Sciatic nerve (tissue), 2 donors: Measurements from ENCODE around the gene ZNF99. TPM values are rescaled to one million over a fixed set of nuclear protein-coding genes. Genes with fewer than 3 reads are reported as not detected.
"Not testable (repeated sequence)": the region's sequence is repeated elsewhere in the genome, so short reads cannot be mapped to it uniquely, and the experiment has no call there.

ENCODE experiments used
- ATAC-seq: fragments of 200-7000 bp; cut with Tn5 transposase; one replicate; pipeline ENCODE4 v1.9.1; 2020; ENCODE audit warnings: mild to moderate bottlenecking, moderate library complexity
- DNase-seq: peaks from one replicate; pipeline ENCODE4 v3.0.0-alpha.2; 2020; ENCODE audit warnings: low spot score
- intact Hi-C: fragments of 100-400 bp; cut with DNase I; formaldehyde crosslinking; loops from one replicate; pipeline ENCODE4 v1.14.2; 2022
- total RNA-seq: library from RNA; stranded (reverse); fragmentation: NEBNext Ultra II Directional; extraction: Animal tissue kit (Norgen Biotek cat#: 25700); gene quantifications from one replicate; pipeline ENCODE4 v1.2.1, GENCODE V29; 2021
- donor health status: DM: no; HTN: no; CAD: no.
- donor health status: DM: no; HTN: no; CAD: no.

Gene ZNF99
- total RNA-seq = 0.49 TPM

DNA sequence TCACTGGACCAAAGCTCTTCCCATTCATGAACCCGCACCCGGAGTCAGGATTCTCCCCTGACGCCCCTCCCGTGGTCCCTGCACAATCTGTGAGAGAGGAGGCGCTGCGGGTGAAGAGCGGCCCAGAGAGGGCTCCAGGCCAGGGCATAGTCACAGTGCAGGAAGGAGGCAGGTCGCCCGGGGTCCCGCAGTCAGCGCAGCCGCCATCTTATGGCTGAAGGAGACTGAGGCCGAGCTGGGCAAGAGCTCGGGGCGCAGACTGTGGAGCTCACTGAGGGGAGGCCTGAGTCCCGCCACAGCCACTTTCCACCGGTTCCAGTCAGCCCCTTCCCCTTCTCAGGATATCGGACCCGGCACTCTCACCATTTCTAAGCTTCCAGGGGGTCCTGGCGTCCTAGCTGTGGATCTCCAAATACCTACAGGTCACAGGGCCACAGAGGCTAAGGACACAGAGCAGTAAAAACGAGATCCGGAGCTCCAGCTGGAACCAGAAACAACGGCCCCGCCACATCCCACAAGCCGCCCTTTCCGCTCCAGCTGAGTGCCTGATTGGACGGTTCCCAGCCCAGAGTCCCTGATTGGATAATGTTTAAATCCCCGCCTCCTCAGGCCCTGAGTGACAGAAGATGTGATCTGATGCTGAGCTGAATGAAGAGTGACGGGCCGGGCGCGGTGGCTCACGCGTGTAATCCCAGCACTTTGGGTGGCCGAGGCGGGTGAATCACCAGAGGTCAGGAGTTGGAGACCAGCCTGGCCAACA is at the start of gene ZNF99:
TSS of gene ZNF99 (minus strand) at position 501 of the 760 bp plus-strand sequence. CDS start at position 366, 135 bp downstream.
- intact Hi-C loops = no loop called here
- peak; percentile 97 for ATAC-seq
- peak; percentile 75 for DNase-seq

DNA sequence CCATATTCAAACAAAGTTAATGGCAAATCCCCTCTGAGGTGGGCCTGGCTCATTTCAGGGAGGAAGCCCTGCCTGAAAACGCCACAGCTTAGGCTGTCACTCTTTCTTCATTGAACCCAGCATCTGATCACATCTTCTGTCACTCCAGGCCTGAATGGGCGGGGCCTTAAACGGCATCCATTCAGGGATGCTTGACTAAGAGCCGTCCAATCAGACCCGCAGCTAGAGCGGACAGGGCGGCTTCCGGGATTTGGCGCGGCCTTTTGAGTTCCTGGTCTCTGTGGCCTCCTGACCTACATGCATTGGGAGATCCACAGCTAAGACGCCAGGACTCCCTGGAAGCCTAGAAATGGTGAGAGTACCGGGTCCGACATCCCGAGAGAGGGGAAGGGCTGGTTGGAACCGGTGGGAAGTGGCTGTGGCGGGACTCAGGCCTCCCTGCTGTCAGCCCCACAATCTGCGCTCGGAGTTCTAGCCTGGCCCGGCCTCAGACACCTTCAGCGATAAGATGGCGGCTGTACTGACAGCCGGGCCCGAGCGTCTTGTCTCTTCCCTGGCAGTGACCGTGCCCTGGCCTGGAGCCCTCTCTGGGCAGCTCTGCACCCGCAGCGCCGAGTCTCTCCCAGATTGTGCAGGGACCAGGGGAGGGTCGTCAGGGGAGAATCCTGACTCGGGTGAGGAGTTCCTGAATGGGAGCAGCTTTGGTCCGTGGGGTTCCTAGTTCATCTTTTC is 48.2 kb upstream of the ZNF99 start, which contains the start of gene ZNF723:
TSS of gene ZNF723 (plus strand) at position 261 of the 732 bp plus-strand sequence. CDS start at position 350, 89 bp downstream.
- intact Hi-C loops = no loop called here
- DNase-seq = no peak
- ATAC-seq = no peak

DNA sequence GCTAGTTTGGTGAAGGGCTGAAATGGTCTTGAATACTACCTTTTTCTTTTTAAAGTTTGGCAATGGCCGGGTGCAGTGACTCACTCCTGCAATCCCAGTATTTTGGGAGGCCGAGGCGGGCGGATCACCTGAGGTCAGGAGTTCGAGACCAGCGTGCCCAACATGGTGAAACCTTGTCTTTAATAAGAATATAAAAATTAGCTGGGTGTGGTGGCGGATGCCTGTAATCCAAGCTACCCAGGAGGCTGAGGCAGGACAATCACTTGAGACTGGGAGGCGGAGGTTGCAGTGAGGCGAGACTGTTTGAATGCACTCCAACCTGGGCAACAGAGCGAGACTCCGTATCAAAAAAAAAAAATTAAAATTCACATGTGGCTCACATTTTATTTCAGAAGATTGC is 47.3 kb upstream of the ZNF99 start:
- no peak for DNase-seq
- no peak for ATAC-seq
- intact Hi-C loops = no loop called here

DNA sequence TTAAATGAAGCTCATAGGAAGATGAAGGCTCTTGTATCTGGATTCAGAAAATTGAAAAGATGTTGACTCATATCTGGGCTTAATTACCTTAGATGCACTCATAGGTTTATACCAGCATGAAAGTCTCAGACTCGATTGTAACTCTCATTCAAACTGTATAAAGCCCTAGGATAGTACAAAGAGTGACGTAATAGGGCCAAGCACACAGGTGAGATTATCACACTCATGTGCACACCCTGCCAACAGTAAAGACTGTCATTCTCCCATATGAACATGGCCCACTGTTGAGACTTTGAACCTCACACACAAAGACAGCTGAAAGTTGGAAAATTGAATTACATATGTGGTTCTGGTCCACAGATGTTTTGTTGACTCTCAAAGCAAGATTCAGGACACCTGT is 30.2 kb upstream of the ZNF99 start:
- DNase-seq = no peak
- ATAC-seq = no peak

DNA sequence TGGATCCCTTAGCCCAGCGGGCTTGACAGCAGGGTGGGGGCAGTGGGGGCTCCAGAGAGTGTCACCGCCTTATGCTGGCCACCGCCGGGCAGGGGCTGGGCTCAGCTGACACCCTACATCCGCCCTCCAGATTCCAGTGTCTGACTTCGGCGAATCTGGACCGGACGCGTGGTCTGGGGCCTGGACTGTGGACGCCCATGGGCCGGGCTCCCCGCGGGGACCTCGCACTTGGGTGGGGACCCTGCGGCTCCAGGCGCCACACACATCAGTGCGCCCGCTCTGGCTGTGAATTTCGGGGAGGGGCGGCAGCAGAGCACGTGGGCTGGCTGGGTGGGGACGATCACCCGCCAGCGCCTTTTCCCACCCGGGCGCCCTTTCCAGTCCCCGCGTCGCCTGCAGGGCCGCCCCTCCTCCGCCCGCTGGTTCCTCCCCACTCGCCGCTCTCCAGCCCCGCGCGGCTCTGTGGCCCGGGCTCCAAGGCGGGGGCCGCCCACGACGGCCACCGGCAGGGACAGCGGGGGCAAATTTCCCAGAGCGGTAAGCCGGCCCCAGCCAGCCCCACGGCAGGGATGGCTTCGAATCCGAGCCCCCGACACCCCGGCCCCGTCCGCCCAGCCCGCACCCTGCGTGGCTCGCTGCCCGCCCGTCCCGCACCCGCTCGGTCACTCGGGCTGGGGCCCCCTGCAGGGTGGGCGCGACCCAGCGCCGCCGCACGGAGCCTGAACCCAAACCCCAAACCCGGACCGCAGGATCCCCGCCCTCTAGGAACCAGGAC is 23.3 kb upstream of the ZNF99 start:
- intact Hi-C loops = no loop called here
- ATAC-seq = no peak
- DNase-seq = no peak

More for the DNA sequence above, 30.2 kb upstream of the ZNF99 start:
- intact Hi-C loops = no loop called here

DNA sequence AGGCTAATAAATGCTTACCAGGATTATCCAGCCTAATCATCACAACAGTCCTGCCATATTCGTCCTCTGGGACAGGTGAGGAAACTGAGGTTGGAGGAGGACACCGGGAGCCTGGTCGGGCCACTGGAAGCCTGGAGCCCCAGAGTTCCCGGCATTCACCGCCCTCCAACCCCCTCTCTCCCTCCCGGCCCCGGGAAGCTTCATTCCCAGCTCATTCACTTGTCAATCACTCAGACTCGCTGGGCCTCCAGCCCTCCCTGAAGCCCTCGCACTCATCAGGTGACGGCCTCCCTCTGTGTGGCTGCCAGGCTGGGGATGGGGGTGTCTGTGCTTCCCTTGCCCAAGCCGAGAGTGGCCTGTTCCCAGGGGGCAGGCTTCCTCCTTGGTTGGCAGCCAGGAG is 22.5 kb upstream of the ZNF99 start:
- intact Hi-C loops = no loop called here
- ATAC-seq = no peak
- DNase-seq = no peak

DNA sequence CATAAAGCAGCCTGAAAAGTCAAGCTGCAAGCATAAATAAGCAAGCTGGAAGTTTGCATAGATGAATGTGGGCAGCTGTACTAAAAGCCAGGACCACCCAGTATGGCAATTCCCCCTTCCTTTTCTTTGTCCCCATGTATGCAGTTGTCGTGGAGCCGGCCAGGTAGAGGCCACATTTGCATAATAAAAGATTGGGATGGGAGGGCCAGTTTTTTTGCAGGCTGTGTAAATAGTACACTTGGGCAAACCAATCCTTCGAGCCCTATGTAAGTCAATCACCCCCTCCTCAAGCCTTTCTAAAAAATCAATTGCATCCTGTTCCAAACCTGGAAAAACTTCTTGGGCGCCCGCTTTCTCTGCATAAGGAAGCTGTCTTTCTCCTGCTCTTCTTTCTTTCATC is 13.1 kb upstream of the ZNF99 start:
- no peak for DNase-seq
- ATAC-seq = no peak
- intact Hi-C loops = no loop called here

DNA sequence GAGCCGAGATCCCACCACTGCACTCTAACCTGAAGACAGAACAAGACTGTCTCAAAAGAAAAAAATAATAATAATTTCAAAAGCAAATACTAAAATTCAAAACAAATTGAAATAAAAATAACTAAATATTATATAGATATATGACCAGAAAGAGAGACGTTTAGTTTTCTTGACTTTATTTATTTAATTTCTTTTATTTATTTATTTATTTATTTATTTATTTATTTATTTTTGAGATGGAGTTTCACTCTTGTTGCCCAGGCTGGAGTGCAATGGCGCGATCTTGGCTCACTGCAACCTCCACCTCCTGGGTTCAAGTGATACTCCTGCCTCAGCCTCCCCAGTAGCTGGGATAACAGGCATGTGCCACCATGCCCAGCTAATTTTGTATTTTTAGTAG is 8.9 kb upstream of the ZNF99 start:
- intact Hi-C loops, DNase-seq, ATAC-seq: not testable (repeated sequence)

DNA sequence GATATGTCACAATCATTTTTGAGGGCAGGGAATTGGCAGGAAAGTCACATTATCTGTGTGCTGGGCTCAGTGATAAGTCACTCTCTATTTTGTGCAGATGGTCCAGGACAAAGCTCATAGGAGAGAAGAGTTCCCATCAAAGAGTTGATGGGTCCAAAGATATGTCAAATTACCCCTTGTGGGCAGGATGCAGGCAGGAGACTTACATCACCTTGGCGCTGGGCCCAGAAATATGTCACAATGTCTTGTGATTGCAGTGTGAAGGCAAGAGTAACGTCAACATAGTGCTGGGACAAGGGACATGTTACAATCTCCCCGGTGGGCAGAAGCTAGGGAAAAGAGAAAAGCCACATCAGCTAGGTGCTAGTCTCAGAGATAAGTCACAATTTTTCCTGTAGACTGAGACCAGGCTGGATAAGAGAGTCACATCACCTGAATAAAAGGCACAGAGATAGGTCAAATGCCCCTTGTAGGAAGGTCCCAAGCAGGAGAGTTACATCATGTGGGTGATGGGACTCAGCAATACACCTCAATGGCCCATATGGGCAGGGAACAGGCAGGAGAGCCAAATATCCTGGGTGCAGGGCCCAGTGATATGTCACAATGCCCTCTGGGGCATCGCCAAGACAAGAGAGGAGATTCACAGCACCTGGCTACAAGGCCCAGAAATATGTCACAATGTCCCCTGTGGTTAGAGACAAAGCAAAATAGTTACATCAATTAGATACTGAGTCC is 47.9 kb downstream of the ZNF99 start:
- ATAC-seq (no peak), DNase-seq (no peak)
- intact Hi-C loops = no loop called here

DNA sequence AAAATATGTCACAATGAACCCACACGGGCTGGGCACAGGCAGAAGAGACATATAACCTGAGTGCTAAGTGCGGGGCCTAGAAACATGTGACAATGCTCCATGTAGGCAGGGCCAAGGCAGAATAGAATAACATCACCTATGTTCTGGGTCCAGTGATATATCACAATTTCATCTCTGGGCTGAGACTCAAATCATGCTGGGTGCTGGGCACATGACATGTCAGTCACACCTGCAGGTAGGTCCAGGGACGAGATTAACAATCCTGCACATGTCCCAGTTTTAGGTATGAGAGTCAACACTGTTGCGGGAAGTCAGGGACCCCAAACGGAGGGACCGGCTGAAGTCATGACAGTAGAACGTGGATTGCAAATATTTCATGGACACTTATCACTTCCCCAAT is 50.3 kb downstream of the ZNF99 start:
- ATAC-seq = no peak
- DNase-seq = no peak
- intact Hi-C loops = no loop called here

DNA sequence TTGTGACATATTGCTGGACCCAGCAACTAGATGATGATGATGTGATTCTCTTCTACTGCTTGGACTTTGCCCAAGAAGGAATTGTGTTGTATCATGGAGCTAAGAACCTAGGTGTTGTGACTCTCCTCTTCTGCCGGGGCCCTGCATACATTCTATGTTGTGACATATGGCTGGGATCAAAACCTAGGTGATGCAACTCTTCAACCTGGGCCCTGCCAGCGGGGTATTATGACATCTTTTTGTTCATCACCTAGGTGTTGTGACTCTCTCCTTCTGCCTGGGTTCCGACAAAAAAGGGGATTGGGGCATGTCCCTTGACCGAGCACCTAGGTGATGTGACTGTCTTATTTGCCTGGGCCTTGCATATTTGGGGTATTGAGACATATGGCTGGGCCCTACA is 55.7 kb downstream of the ZNF99 start:
- DNase-seq, intact Hi-C loops, ATAC-seq: not testable (repeated sequence)

DNA sequence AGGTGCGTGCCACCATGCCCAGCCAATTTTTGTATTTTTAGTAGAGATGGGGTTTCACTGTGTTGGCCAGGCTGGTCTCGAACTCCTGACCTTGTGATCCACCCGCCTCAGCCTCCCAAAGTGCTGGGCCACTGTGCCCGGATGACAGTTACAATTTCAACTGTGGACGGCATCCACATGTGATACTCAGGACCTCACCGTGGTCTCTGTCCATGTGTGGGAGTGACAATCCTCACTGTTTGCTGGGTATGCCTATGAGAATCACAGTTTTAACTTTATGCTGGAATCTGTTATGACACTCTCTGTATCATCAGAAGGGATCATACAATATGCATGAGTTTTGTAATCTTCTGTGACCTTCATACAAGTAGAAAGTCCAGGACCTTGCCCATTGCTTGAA is 62.4 kb downstream of the ZNF99 start:
- DNase-seq, ATAC-seq, intact Hi-C loops: not testable (repeated sequence)

DNA sequence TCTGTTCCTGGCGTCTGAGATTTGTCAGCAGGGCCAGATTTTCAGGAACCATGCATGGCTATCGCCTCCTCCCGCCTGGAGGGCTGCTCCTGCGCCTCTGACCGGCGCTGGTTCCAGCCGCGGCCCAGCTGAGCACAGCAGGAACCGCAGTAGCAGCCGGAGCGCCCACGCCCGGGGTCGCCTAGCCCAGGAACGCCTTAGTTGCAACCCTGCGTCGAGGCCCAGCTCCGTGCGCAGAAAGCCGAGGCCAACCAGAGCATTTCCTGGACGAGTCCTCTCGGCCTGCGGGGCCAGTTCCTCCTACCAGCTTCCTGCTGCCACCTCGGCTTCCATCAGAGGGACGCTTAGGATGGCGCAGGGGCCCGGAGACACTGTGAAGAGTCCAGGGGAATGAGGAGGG is 75.0 kb downstream of the ZNF99 start:
- intact Hi-C loops = no loop called here
- ATAC-seq (no peak), DNase-seq (no peak)

DNA sequence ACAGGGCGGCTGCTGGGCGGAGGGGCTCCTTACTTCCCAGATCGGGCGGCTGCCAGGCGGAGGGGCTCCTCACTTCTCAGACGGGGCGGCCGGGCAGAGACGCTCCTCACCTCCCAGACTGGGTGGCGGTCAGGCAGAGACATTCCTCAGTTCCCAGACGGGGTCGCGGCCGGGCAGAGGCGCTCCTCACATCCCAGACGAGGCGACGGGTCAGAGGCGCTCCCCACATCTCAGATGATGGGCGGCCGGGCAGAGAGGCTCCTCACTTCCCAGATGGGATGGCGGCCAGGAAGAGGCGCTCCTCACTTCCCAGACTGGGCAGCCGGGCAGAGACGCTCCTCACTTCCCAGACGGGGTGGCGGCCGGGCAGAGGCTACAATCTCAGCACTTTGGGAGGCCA is 80.9 kb downstream of the ZNF99 start:
- ATAC-seq, intact Hi-C loops, DNase-seq: not testable (repeated sequence)

DNA sequence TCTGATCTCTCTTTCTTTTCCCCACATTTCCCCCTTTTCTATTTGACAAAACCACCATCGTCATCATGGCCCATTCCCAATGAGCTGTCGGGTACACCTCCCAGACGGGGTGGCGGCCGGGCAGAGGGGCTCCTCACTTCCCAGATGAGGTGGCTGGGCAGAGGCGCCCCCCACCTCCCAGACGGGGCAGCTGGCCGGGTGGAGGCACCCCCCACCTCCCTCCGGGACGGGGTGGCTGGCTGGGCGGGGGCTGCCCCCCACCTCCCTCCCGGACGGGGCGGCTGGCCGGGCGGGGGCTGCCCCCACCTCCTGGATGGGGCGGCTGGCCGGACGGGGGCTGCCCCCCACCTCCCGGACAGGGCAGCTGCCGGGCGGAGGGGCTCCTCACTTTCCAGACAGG is 81.3 kb downstream of the ZNF99 start:
- ATAC-seq, intact Hi-C loops, DNase-seq: not testable (repeated sequence)
